Stromal cell of bone marrow (primary cell): Measurements from ENCODE around the gene BPIFA1.

Experiments
- DNase-seq: peaks from one replicate; pipeline ENCODE4 v3.0.0-alpha.2; 2012; ENCODE audit warnings: low read depth

BPIFA1 gene

DNA sequence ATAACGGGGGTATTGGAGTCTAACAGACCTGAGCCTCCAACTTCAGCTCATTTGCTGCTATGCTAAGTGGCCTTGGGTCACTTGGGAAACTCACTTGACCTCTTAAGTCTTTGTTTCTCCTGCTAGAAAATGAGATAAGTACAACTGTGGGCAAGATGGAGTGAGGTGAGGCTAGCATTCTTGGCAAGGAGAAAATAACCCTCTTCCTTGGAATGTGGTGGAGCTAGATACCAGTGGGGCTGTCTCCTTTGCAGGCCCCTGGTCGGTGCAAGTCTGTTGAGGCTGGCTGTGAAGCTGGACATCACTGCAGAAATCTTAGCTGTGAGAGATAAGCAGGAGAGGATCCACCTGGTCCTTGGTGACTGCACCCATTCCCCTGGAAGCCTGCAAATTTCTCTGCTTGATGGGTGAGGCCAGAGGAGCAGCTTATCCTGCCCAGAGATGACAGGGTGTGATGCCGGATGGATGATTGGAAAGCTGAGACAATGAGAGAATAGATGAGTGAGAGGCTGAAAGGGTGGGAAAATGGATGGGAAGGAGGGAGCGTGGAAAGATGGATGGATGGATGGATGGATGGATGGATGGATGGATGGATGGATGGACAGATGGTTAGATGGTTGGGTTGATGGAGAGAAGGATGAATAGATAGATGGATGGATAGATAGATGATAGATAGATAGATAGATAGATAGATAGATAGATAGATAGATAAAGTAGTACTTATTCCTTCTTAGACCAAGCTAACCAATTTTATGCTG is 4.4 kb downstream of the BPIFA1 start:
- DNase-seq, result no peak

DNA sequence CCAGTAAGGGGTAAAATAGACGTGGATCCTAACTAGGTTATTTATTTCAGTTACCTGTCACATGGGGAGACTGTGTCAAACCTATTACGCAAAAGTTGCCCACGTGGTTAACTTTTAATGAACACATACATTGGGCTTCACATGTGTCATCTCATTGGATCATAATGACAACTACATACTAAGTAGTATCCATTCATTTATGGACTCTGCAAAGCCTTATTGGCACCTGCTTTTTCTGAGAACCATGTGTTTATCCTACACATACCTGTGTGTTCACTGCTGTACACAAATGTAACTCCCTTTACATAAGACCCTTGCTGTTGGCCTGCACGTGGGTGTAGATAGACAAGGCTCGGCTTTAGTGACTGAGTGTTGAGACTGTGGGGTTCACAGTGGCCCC is 5.1 kb downstream of the BPIFA1 start:
- no peak for DNase-seq

- DNase-seq, result no peak
Measured at GRCh38 chr20:33242319-33243100, 6.7 kb downstream of the BPIFA1 start.

DNA sequence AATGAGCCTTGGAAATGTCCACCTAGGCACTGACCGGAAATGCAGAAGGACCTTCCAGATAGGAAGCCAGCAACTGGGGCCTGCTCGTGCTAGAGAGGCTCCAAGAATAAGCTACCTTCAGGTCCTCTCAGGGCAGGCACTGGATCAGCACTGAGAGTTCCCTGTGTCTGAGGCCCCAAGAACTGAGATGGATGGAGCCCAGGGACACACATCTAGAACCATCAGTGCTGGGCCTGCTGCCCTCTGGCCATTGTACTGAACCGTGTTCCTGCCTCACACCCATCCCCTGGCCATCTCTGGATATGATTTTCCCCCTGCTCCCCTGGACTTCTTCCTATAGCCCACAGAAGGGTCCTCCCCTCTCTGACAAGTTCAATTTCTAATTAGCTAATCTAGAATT is 10.3 kb downstream of the BPIFA1 start:
- no peak for DNase-seq

DNA sequence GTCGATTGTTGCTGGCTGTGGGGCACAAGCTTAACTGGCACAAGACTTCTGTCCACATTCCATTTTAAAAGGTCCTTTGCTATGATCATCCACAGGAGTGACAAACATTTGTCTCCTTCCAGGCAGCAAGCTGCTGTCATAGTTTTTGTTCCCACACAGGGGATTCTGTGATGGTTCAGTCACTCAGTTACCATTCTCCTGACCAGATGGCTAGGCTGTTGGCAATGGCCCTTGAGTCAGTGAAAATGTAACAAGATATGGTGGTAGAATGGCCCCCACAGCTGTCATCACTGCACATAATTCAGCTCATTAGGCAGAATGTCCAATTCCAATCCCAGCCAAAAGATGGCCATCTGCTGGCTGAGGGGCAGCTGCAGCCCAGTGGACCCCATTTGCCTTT is 13.7 kb downstream of the BPIFA1 start:
- DNase-seq, result no peak

DNA sequence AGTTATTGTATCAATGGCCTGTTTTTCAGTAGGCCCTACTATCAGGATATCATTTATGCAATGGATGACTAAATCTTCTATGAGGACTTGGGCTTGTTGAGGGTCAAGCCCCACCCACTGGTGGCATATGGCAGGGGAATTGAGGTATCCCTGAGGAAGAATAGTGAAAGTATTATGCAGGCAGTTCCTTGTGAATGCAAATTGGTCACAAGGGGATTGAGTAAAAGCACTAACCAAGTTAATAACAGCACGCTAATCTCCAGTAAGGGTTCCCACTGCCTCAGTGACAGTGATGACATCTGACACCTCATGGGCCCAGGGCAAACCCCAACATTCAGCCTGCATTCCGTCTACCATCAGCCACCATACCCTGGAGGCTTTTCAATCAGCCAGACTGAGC is 14.9 kb downstream of the BPIFA1 start:
- no peak for DNase-seq

DNA sequence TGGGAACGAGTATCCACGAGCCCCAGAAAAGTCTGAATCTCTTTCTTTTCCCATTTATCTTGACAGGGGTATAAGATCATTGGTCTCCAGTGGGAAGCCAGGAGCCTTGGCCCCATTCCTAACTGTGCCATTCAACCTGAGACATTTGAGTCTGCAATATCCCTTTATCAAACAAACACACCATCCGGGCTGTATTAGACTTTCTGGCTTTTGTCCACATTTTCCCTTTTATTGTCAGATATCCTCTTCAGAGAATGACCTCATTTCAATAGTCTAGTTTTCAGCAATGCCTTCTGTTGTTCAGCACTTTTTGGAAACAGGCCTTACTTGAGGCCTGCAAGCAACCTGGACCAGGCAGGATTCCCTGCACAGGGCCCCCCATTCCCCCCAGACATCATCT is 15.7 kb downstream of the BPIFA1 start:
- DNase-seq, result no peak

GRCh38 chr20:33252460-33252859 is 16.7 kb downstream of the BPIFA1 start:
- DNase-seq, result no peak

DNA sequence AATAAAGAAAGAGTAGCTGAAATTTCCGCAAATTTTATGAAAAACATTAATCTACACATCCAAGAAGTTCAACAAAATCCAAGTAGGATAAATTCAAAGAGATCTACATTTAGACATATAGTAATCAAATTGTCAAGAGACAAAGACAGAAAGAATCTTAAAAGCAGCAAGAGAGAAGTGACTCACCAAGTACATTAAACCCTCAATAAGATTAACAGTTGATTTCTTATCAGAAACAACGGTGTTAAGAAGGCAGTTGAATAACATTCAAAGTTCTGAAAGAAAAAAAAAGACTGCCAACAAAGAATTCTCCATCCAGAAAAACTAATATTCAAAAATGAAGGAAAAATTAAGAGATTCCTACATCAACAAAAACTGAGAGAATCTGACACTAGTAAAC is 19.2 kb downstream of the BPIFA1 start:
- no peak for DNase-seq

GRCh38 chr20:33257237-33257636 is 21.4 kb downstream of the BPIFA1 start:
- DNase-seq, result no peak

DNA sequence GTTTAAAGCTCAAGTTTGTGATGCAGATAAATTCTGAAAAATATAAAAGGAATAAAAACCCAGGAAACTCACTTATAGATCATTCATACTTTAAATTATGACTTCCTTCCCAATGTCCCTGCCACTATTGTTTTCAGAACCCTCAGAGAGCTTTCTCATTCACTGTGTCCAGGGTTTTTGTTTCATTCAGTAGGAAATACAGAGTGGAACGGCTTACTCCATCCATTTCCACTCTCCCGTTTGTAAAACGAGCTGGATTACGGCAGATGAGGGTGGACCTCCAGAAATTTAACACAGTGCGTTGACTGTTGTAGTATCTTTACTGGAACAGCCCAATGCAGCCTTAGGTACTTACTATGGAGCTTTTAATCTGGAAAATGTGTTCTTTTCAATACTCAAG is 23.6 kb downstream of the BPIFA1 start:
- DNase-seq, result no peak

DNA sequence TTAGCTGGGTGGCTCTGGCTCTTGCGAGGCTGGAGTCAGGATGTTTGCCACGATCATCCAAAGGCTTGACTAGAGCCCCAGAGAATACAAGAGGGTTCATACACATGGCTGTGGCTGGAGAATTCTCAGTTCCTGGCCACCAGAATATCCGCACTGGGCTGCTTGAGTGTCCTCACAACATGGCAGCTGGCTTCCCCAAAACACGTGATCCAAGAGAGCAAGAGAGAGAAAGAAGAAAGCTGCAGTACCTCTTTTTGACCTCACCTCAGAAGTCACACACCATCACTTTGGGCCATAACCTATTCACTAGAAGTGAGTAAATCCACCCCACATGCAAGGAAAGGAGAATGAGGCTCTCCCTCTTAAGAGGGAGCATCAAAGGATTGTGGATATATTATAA is 25.7 kb downstream of the BPIFA1 start:
- DNase-seq, result no peak

- DNase-seq, result peak; percentile 31
Measured at GRCh38 chr20:33262658-33263065, 26.9 kb downstream of the BPIFA1 start.

DNA sequence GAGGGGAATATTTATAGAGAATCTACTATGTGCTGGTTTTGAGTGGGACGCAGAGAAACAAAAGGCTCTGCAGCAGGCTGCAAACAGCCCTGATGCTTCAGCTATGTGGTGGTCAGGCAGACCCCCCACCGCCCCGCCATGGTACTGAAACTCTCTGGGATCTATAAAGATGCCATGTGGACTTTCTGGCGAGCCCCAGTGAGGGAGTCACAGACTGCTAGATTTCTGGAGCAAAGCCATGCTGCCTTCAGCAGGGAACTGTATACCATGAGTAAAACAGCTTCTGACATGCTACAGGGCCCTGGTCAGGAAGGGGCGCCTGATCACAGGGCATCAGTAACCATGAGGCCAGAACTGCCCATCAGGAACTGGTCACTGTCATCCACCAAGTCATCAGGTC is 28.0 kb downstream of the BPIFA1 start:
- no peak for DNase-seq

DNA sequence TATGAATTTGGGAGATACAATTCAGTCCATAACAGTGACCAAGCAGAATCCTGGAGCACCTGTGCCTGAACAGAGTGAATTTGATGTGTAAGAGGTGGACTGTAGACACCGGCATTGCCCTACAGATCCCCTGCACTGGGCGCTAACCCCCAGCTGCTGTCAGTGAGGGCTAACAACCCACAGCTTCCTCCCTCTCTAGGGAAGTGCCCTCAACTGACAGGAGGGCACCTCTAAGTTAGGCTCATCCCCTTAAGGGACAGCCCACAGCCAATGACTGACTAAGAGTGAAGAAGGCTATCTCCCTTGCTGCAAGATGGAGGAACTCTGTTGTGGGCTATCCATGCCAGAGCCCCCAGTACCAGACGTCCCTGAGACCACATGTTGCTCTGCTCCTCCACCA is 31.9 kb downstream of the BPIFA1 start:
- no peak for DNase-seq

DNA sequence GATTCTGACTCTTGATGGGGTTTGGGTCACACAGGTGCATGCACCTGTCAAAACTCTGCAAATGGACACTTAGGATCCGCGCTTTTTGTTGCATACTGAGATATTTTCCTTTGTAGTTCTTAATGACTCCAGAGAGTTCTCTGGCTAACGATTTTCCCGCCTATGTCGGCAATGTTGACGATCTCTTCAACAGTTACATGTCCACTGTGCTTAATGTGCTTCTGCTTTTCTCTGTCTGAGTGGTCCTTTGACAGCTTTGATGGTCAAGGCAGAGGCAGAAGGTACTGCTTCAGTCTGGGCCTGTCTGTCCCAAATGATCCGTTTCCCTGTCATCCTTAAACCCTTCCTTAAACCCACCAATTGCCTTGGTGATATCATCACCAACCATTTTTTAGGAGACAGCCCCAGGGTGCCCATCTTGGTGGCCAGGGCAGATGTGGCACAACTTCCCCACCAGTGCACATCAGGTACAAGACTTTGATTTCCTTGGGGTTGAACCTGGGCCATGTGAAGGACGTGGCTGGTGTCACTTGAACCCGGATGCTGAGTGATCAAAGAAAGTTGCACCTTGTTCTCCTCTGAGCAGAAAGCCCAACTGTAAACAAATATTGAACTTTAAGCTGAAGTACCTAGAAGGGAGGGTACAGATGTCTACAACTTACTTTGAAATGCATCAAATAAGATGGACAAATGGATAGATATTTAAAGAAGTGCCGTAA is 36.5 kb downstream of the BPIFA1 start:
- DNase-seq, result no peak

GRCh38 chr20:33273117-33273851 is 37.5 kb downstream of the BPIFA1 start:
- no peak for DNase-seq

- DNase-seq, result no peak
Measured at GRCh38 chr20:33275215-33275614, 39.4 kb downstream of the BPIFA1 start.

DNA sequence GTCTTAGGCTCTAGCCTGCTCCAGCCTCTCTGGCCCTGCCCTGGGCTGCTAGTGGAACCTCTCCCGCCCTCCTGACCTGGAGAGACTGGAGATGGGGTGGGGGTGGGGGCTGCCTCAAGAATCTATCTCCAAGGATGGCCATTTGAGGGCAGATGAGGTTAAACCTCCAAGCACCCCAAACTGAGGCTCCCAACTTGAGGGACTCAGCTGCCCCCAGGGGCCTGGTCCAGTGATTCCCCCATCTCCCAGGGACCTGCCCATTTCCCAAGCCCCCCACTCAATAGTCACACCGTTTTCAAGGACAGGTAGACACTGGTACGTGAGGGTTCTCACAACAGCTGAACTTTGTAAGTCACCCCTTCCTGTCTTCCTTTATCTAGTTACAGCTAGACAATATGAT is 40.1 kb downstream of the BPIFA1 start:
- DNase-seq, result no peak

DNA sequence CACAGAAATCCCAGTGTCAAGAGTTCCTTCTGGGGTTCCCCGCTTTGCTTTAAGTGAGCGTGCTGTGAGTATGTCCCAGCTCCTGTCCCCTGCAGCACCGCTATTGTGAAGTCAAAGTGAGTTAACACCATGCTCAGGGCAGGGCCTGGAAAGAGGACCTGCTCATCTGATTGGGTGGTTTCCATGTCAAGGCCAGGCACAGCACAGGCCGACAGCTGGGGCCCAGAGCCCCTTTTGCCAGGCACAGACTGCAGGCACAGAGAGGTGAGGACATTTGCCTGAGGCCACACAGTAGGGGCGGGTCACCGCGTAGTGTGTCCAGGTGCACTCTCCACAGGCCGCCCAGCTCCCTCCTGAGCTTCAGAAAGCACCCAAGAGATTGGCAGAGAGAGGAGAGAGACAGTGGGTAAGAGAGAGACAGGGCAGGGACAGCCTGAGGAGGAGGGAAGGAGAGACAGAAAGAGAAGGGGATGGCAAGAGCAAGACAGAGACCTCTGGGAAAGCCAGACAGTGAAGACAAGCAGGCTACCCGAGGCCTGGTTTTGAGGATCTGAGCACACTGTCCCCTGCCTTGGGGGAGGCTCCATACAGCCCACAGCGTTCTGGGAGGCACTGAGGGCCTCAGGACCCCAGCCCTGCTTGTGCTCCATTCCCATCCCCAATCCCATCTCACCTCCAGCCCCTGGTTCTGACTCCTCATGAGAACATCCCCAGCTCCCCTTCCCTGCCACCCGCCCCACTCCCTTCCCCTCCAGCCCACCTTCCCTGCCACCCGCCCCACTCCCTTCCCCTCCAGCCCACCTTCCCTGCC is 40.7 kb downstream of the BPIFA1 start:
- no peak for DNase-seq
